GM12878 (cell line): Measurements from ENCODE around the gene NXPH1. TPM values are rescaled to one million over a fixed set of nuclear protein-coding genes. Genes with fewer than 3 reads are reported as not detected.

Source experiments
- ATAC-seq: fragments of 200-7000 bp; cut with Tn5 transposase; 3 replicates; pipeline ENCODE4 v1.9.1; 2020; ENCODE audit warnings: mild to moderate bottlenecking, moderate library complexity
- BruUV-seq: library from RNA; stranded (reverse); fragments of 400-500 nt; replicated peaks from 2 replicates; lab custom pipeline; 2021; lab: Mats Ljungman, UMichigan
- CTCF ChIA-PET: fragments of 300-600 bp; sonication (Branson Sonifier 250); formaldehyde crosslinking; extraction: SDS; loops from one replicate; lab custom pipeline; 2021; ENCODE audit warnings: inconsistent platforms; lab: Yijun Ruan, JAX
- POLR2A ChIA-PET: fragments of 350-600 bp; formaldehyde crosslinking; extraction: SDS; loops from one replicate; lab custom pipeline; 2021; ENCODE audit warnings: inconsistent platforms; lab: Charles Lee
- RAD21 ChIA-PET: fragments of 300-600 bp; sonication (Branson Sonifier 250); formaldehyde crosslinking; loops from one replicate; lab custom pipeline; 2023; ENCODE audit warnings: antibody characterized with exemption; ENCODE audit not compliant: unreplicated experiment; lab: Charles Lee
- SMC1A ChIA-PET: fragments of 300-600 bp; sonication (Branson Sonifier 250); formaldehyde crosslinking; loops from one replicate; lab custom pipeline; 2023; ENCODE audit not compliant: unreplicated experiment, uncharacterized antibody; lab: Charles Lee
- DNase-seq: peaks from one replicate; pipeline ENCODE4 v3.0.0-alpha.2; 2011; ENCODE audit warnings: low read depth, low spot score
- FAIRE-seq: peaks from 3 replicates; lab custom pipeline; 2011; peaks lifted over from hg19 to GRCh38; lab: Jason Lieb, UNC
- H2AFZ ChIP-seq: 2 replicates; pipeline ENCODE4 v1.6.0; 2011; ENCODE audit warnings: low read depth, low read length, control low read depth; ENCODE audit not compliant: control insufficient read depth
- H3K27ac ChIP-seq: 2 replicates; pipeline ENCODE4 v1.5.1; 2011; ENCODE audit warnings: control low read depth; ENCODE audit not compliant: control insufficient read depth, insufficient read depth
- H3K27me3 ChIP-seq, 2 experiments: replicated peaks in 1 of 2; 2 replicates each; pipeline versions ENCODE4 v1.6.0 to v1.6.1; 2011; ENCODE audit warnings: low read length in 1 of 2; ENCODE audit not compliant: control insufficient read depth in 2 of 2, insufficient read depth in 2 of 2
- H3K36me3 ChIP-seq, 2 experiments: 2 replicates each; pipeline ENCODE4 v1.5.1; 2011; ENCODE audit warnings: low read length in 1 of 2; ENCODE audit not compliant: control insufficient read depth in 2 of 2, insufficient read depth in 2 of 2
- H3K4me1 ChIP-seq: 2 replicates; pipeline ENCODE4 v1.6.1; 2011; ENCODE audit warnings: mild to moderate bottlenecking, low read length, moderate library complexity, mixed read lengths; ENCODE audit not compliant: control insufficient read depth, insufficient read depth
- H3K4me2 ChIP-seq: 2 replicates; pipeline ENCODE4 v1.6.0; 2011; ENCODE audit warnings: control low read depth; ENCODE audit not compliant: control insufficient read depth, insufficient read depth
- H3K4me3 ChIP-seq: fragments of 200-600 bp; sonication (generic); 2 replicates; pipeline ENCODE4 v1.5.1; 2016
- H3K79me2 ChIP-seq: 2 replicates; pipeline ENCODE4 v1.6.0; 2011; ENCODE audit warnings: low read length; ENCODE audit not compliant: control insufficient read depth, insufficient read depth
- H3K9ac ChIP-seq: 2 replicates; pipeline ENCODE4 v1.8.0; 2011; ENCODE audit warnings: low read length, control low read depth, mixed read lengths; ENCODE audit not compliant: control insufficient read depth, insufficient read depth
- H3K9me3 ChIP-seq: replicated peaks from 3 replicates; pipeline ENCODE4 v1.5.1; 2011; ENCODE audit warnings: mild to moderate bottlenecking, low read length; ENCODE audit not compliant: control insufficient read depth, insufficient read depth
- H4K20me1 ChIP-seq: 2 replicates; pipeline ENCODE4 v1.6.0; 2011; ENCODE audit not compliant: control insufficient read depth, insufficient read depth
- ATF3 ChIP-seq: IDR thresholded peaks from 2 replicates; pipeline ENCODE4 v1.6.1; 2011; ENCODE audit warnings: low read depth, mild to moderate bottlenecking, low read length, moderate library complexity, borderline replicate concordance; ENCODE audit errors: extremely low read depth
- CHD1 ChIP-seq: IDR thresholded peaks from 2 replicates; pipeline ENCODE4 v1.6.1; 2012; ENCODE audit warnings: low read depth, low read length, improper control_type of control experiment
- CREM ChIP-seq: IDR thresholded peaks from 2 replicates; pipeline ENCODE4 v1.6.1; 2014; ENCODE audit warnings: antibody characterized with exemption, low read depth
- FOXM1 ChIP-seq: IDR thresholded peaks from 2 replicates; pipeline ENCODE4 v1.6.1; 2012; ENCODE audit warnings: low read depth, mild to moderate bottlenecking, inconsistent platforms, low read length, moderate library complexity
- IRF4 ChIP-seq: IDR thresholded peaks from 2 replicates; pipeline ENCODE4 v1.6.1; 2011; ENCODE audit warnings: low read depth, low read length
- MXI1 ChIP-seq: fragments of 150-350 bp; IDR thresholded peaks from 2 replicates; pipeline ENCODE4 v1.6.1; 2011; ENCODE audit warnings: low read depth, mild to moderate bottlenecking, inconsistent platforms, low read length, improper control_type of control experiment
- MYC ChIP-seq: IDR thresholded peaks from 2 replicates; pipeline ENCODE4 v1.6.1; 2011; ENCODE audit warnings: mild to moderate bottlenecking, low read length, moderate library complexity, inconsistent platforms; ENCODE audit not compliant: insufficient read depth, insufficient replicate concordance, insufficient read length, severe bottlenecking
- NFIC ChIP-seq: IDR thresholded peaks from 2 replicates; pipeline ENCODE4 v1.6.1; 2012; ENCODE audit warnings: low read depth, mild to moderate bottlenecking, inconsistent platforms, low read length, moderate library complexity
- SPI1 ChIP-seq: IDR thresholded peaks from 2 replicates; pipeline ENCODE4 v1.6.1; 2011; ENCODE audit warnings: low read depth, mild to moderate bottlenecking, low read length, moderate library complexity, borderline replicate concordance; ENCODE audit not compliant: insufficient read depth
- TARDBP ChIP-seq: IDR thresholded peaks from 2 replicates; pipeline ENCODE4 v1.6.1; 2016; ENCODE audit warnings: borderline replicate concordance
- ZNF207 ChIP-seq: fragments of 450-650 bp; IDR thresholded peaks from 2 replicates; pipeline ENCODE4 v1.6.1; 2014; ENCODE audit warnings: antibody characterized with exemption, mild to moderate bottlenecking, borderline replicate concordance
- WGBS: methylation state at CpG from one replicate; pipeline ENCODE4 v1.1.6; 2016; ENCODE audit warnings: low lambda C conversion rate; ENCODE audit not compliant: insufficient replicate concordance, insufficient coverage; ENCODE audit errors: missing lambda C conversion rate; 5-methylcytosine and 5-hydroxymethylcytosine counted together
- in situ Hi-C: fragments of 300-500 bp; cut with MboI; formaldehyde crosslinking; loops from 9 replicates; pipeline ENCODE4 v1.14.3; 2018; ENCODE audit warnings: mixed read lengths
- intact Hi-C: fragments of 100-400 bp; cut with micrococcal nuclease; formaldehyde crosslinking; loops from one replicate; pipeline ENCODE4 v1.14.2; 2022; ENCODE audit not compliant: unreplicated experiment
- polyA plus RNA-seq, 11 experiments: library from polyadenylated mRNA; depleted of rRNA in 4 of 11; unstranded in 6 of 11; stranded (reverse) in 5 of 11; fragments of >200 nt; fragmentation: Nextera tagmentation in 4 of 11; fragmentation: Illumina TruSeq in 1 of 11; extraction: Ambion mirVana in 4 of 11; extraction: Trizol in 1 of 11; gene quantifications; 1 replicate in 1 of 11; 2 replicates in 10 of 11; pipeline versions ENCODE4 v1.2.1 to v1.2.3, GENCODE V29; 2011 to 2016; ENCODE audit warnings: inconsistent platforms in 2 of 11, missing spikeins in 2 of 11, low read depth in 1 of 11
- total RNA-seq, 4 experiments: library from RNA; depleted of rRNA in 3 of 4; stranded (reverse); fragments of >200 nt in 3 of 4; fragmentation: Illumina TruSeq in 1 of 4; extraction: Trizol in 1 of 4; gene quantifications; 2 replicates each; pipeline versions ENCODE4 v1.2.1 to v1.2.3, GENCODE V29; 2013 to 2021
- TF ChIP-seq, protein P1 (sequence below): IDR thresholded peaks from 2 replicates; pipeline ENCODE4 v1.6.1; 2012; ENCODE audit warnings: low read length, inconsistent platforms

The NXPH1 gene
- total and polyA plus RNA-seq, 10 of the 15 experiments (the other 5 are each of a cell fraction or from before 2014, with no cell fraction given): 0.06 to 0.34 TPM; not detected in 8

DNA sequence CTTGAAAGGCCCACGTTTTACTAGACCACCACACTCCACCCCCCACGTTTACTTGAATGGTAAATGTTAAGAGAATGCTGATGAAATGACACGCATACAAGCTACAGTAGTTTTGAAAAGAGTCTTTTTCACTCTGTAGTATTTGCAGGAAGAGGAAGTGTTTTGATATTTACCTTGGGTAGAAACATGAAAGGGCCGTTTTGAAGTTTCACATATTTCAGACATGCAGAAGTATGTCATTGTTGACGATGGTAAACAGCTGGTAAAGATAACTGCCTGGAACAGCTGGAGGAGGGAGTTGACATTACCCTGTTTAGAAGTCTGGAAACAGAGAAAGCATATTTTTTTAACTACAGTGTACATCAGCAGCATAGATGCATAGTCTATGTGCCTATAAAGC, 160.7 kb downstream of the NXPH1 start (continued):
- TF ChIP-seq MXI1: no peak

GRCh38 chr7:8597565-8597964, 164.2 kb downstream of the NXPH1 start:
- Histone ChIP-seq H3K4me1 (no peaks in the 10 kb centered on the region), H3K36me3 (no peaks in the 10 kb centered on the region), H2AFZ (no peak overlapping the region), H3K27me3 (no peaks in the 10 kb centered on the region), H3K79me2 (no peaks in the 10 kb centered on the region), H3K27ac (no peak overlapping the region), H4K20me1 (no peaks in the 10 kb centered on the region), H3K9me3 (no peaks in the 10 kb centered on the region), H3K4me3 (no peak overlapping the region), H3K4me2 (no peak overlapping the region), H3K9ac (no peak overlapping the region)
- ChIA-PET RAD21 (no interaction called here), CTCF (no interaction called here), SMC1A (no interaction called here), POLR2A (no interaction called here)
- DNase-seq (no peak), FAIRE-seq (no peak), ATAC-seq (no peak)
- in situ Hi-C loops (no loop called here), intact Hi-C loops (no loop called here)
- WGBS: 5% methylated on average over 3 of the region's 3 CpGs
- TF ChIP-seq ATF3: no peak
- TF ChIP-seq MYC: no peak
- no peak for TF ChIP-seq FOXM1
- no peak for TF ChIP-seq CHD1
- no peak for TF ChIP-seq NFIC
- no peak for TF ChIP-seq TARDBP
- TF ChIP-seq, protein P1, sequence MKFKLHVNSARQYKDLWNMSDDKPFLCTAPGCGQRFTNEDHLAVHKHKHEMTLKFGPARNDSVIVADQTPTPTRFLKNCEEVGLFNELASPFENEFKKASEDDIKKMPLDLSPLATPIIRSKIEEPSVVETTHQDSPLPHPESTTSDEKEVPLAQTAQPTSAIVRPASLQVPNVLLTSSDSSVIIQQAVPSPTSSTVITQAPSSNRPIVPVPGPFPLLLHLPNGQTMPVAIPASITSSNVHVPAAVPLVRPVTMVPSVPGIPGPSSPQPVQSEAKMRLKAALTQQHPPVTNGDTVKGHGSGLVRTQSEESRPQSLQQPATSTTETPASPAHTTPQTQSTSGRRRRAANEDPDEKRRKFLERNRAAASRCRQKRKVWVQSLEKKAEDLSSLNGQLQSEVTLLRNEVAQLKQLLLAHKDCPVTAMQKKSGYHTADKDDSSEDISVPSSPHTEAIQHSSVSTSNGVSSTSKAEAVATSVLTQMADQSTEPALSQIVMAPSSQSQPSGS: no peak
- TF ChIP-seq ZNF207: no peak
- TF ChIP-seq IRF4: no peak
- no peak for TF ChIP-seq CREM
- no peak for TF ChIP-seq SPI1
- BruUV-seq: no TSS peak
